Sigmoid colon (tissue), 4 donors: ENCODE data around the gene IL24.

ENCODE experiments used
- EP300 ChIP-seq, 4 donors: sonication (generic); formaldehyde crosslinking; IDR thresholded peaks; one replicate each; pipeline ENCODE4 v1.6.1; 2017; ENCODE audit warnings: antibody characterized with exemption in 4 of 4
- POLR2A ChIP-seq, 2 donors: fragments of 450-650 bp; IDR thresholded peaks; one replicate each; pipeline ENCODE4 v1.6.1; 2016; ENCODE audit warnings: antibody characterized with exemption in 2 of 2, mild to moderate bottlenecking in 2 of 2, moderate library complexity in 2 of 2
- TF ChIP-seq, protein P1 (sequence below), 4 experiments: fragments of 450-650 bp in 3 of 4; fragments of 200-600 bp in 1 of 4; IDR thresholded peaks; one replicate each; pipeline ENCODE4 v1.5.1; 2016 to 2019; ENCODE audit warnings: antibody characterized with exemption in 4 of 4, mild to moderate bottlenecking in 3 of 4, moderate library complexity in 2 of 4

DNA sequence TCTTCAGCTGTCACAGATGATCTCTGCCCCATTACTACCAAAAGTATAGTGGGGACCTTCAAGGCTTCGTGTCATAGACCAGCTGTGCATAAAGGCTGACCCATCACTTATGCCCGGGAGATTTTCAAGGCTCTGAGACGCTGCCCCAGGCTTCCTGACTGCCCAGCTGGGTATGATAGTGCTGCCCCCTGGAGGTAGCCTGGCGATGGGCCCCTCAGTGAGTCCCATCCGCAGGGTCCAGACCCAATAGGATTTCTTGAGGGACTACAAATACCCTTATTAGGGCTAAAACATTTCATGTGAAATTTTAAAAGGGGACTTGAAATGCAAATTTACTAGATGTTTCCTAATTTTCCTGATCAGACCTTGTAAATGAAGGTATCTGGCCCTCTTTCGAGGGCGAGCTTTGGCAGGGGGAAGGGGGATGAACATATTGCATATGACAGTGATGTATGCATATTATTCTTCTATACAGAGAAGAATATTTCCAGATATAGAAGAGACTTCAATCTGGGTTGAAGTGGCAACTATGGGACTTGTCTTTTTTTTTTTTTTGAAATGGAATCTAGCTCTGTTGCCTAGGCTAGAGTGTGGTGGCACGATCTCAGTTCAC, 36.2 kb downstream of the IL24 start:
- TF ChIP-seq POLR2A (IDR thresholded peaks at IDR 0.05) (no peak), EP300 (IDR thresholded peaks at IDR 0.05) (no peak)
- TF ChIP-seq, protein P1, sequence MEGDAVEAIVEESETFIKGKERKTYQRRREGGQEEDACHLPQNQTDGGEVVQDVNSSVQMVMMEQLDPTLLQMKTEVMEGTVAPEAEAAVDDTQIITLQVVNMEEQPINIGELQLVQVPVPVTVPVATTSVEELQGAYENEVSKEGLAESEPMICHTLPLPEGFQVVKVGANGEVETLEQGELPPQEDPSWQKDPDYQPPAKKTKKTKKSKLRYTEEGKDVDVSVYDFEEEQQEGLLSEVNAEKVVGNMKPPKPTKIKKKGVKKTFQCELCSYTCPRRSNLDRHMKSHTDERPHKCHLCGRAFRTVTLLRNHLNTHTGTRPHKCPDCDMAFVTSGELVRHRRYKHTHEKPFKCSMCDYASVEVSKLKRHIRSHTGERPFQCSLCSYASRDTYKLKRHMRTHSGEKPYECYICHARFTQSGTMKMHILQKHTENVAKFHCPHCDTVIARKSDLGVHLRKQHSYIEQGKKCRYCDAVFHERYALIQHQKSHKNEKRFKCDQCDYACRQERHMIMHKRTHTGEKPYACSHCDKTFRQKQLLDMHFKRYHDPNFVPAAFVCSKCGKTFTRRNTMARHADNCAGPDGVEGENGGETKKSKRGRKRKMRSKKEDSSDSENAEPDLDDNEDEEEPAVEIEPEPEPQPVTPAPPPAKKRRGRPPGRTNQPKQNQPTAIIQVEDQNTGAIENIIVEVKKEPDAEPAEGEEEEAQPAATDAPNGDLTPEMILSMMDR (IDR thresholded peaks at IDR 0.05) = peak in 2 of 4 experiments; percentile 11 to 18
